Sigmoid colon (tissue), 7 donors: ENCODE measurements around the gene P2RY12. TPM values are rescaled to one million over a fixed set of nuclear protein-coding genes. Genes with fewer than 3 reads are reported as not detected.
A peak's percentile ranks its signal among the peaks of the same experiment; 100 is the strongest.

ENCODE experiments used
- DNase-seq: peaks from one replicate; pipeline ENCODE4 v3.0.0-alpha.2; 2019
- H3K27ac ChIP-seq, 4 donors: fragments of 200-600 bp; sonication (generic); one replicate each; pipeline ENCODE4 v1.5.1; 2016 to 2019; ENCODE audit warnings: mild to moderate bottlenecking in 1 of 4
- H3K27me3 ChIP-seq, 3 donors: fragments of 200-600 bp; sonication (generic); one replicate each; pipeline ENCODE4 v1.5.1; 2019; ENCODE audit warnings: mild to moderate bottlenecking in 1 of 3
- H3K36me3 ChIP-seq, 4 donors: fragments of 200-600 bp; sonication (generic); one replicate each; pipeline ENCODE4 v1.5.1; 2016 to 2019
- H3K4me1 ChIP-seq, 4 donors: fragments of 200-600 bp; sonication (generic); one replicate each; pipeline ENCODE4 v1.5.1; 2017 to 2019
- H3K4me3 ChIP-seq, 4 donors: fragments of 200-600 bp; sonication (generic); one replicate each; pipeline ENCODE4 v1.5.1; 2017 to 2019; ENCODE audit warnings: mild to moderate bottlenecking in 2 of 4, moderate library complexity in 1 of 4
- H3K9me3 ChIP-seq, 4 donors: fragments of 200-600 bp in 3 of 4; sonication (generic) in 3 of 4; one replicate each; pipeline versions ENCODE4 v1.5.1 to v1.6.1; 2013 to 2019
- EP300 ChIP-seq, 4 donors: sonication (generic); formaldehyde crosslinking; IDR thresholded peaks; one replicate each; pipeline ENCODE4 v1.6.1; 2017; ENCODE audit warnings: antibody characterized with exemption in 4 of 4
- POLR2A ChIP-seq, 2 donors: fragments of 450-650 bp; IDR thresholded peaks; one replicate each; pipeline ENCODE4 v1.6.1; 2016; ENCODE audit warnings: antibody characterized with exemption in 2 of 2, mild to moderate bottlenecking in 2 of 2, moderate library complexity in 2 of 2
- POLR2AphosphoS5 ChIP-seq, 4 donors: sonication (generic); formaldehyde crosslinking; IDR thresholded peaks; one replicate each; pipeline ENCODE4 v1.6.1; 2017; ENCODE audit warnings: antibody characterized with exemption in 4 of 4
- WGBS, 2 donors: extraction: QIAGEN DNeasy Blood & Tissue Kit; methylation state at CpG; one replicate each; pipeline ENCODE4 v1.1.7; 2013; 5-methylcytosine and 5-hydroxymethylcytosine counted together
- intact Hi-C: fragments of 100-400 bp; cut with DNase I; formaldehyde crosslinking; loops from one replicate; pipeline ENCODE4 v1.15.1; 2023
- polyA plus RNA-seq, 3 donors: library from polyadenylated mRNA; stranded (reverse); fragments of 200-250 nt; gene quantifications; one replicate each; pipeline ENCODE4 v1.2.3, GENCODE V29; 2013
- total RNA-seq, 4 donors: library from RNA; depleted of rRNA; stranded (reverse); fragments of >200 nt; gene quantifications; one replicate each; pipeline ENCODE4 v1.1.0, GENCODE V29; 2016
- TF ChIP-seq, protein P1 (sequence below), 4 experiments: fragments of 450-650 bp in 3 of 4; fragments of 200-600 bp in 1 of 4; IDR thresholded peaks; one replicate each; pipeline ENCODE4 v1.5.1; 2016 to 2019; ENCODE audit warnings: antibody characterized with exemption in 4 of 4, mild to moderate bottlenecking in 3 of 4, moderate library complexity in 2 of 4
- donor health status: healthy with polysubstance abuse.
- donor health status: Bipolar disorder and iron deficiency.
- donor health status: healthy.

The P2RY12 gene
- total RNA-seq, result 1 to 10 TPM; 1.7 to 9.3 (median 4.6) TPM
- 1 to 10 TPM in 2 of 3 donors, under 1 TPM in 1; 0.60 to 2.1 (median 1.5) TPM for polyA plus RNA-seq

DNA sequence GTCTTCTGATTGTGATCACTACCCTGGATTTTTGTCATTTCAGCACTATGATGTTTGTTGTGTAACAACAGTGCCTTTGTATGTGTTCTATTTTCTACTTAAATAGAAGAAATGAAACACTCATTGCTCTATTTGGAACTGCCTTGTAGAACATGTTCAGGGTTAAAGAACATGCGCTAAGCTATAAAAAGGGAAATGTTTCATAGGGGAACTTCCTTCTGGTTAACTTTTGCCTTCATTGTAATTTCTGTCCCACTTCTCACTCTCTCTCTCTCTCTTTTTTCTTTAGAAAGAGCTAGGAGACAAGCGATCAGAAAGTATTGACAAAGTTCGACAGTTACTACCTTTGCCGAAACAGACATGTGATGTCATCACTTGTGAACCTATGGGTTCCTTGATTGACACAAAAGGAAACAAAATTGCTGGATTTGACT is at the start of gene P2RY12:
P2RY12 (minus strand) TSS at position 13 of the 434 bp plus-strand sequence. CDS start 45,908 bp downstream, outside the sequence.
- H3K27ac ChIP-seq, result peak within 1 kb of the TSS in 2 of 4 donors; percentile 8 to 12
- no peaks in the 10 kb centered on the region for H3K27me3 ChIP-seq
- H3K9me3 ChIP-seq, result no peaks in the 10 kb centered on the region
- 74 to 89% methylated on average over 4 of the region's 4 CpGs for WGBS, 2 donors
- peaks cover 0 to 3% (median 0%) of the 10 kb centered on the region in 4 donors for H3K4me1 ChIP-seq
- TF ChIP-seq POLR2AphosphoS5 (IDR thresholded peaks at IDR 0.05) (peak in 2 of 4 donors; percentile 10 to 19), EP300 (IDR thresholded peaks at IDR 0.05) (no peak)
- no peak for DNase-seq
- intact Hi-C loops, result no loop called here
- H3K4me3 ChIP-seq, result peak within 1 kb of the TSS; percentile 10 to 25 (median 18)
- no peaks in the 10 kb centered on the region for H3K36me3 ChIP-seq

DNA sequence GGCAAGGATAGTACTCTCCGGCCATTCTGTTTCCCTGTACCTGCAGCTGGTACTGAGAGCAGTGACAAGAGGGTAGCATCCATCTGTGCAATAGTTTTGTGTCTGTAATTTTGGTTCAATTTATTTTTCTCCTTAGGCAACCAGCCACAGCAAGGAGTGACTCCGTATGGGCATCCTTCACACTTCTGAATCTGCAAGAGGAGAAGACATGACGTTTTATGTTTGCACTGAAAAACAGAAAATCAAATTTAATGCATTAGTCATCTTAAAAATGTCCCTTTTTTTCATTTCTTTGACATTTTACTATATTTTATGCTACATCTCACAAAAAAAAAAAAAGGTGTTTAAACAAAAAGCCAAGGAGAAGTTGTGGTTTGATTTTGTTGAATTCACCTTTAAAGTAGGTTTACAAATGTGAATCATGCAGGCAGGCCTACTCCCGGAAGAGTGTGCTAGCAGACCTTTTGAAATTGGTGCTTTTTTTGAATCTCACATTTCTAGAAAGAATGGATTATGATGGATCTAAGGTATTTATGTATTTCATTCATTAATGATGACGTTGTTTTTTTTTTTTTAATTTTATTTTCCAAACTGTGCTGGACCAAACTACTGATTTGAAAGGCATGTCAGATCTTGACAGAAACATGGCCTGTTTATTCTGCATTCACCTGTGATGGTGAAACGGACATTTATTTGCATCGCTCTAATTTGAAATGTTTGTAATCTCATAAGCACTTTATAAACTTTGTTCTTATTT is 48.2 kb upstream of the P2RY12 start:
- no peak for TF ChIP-seq EP300 (IDR thresholded peaks at IDR 0.05)
- TF ChIP-seq POLR2AphosphoS5 (IDR thresholded peaks at IDR 0.05), result no peak
- TF ChIP-seq, protein P1, sequence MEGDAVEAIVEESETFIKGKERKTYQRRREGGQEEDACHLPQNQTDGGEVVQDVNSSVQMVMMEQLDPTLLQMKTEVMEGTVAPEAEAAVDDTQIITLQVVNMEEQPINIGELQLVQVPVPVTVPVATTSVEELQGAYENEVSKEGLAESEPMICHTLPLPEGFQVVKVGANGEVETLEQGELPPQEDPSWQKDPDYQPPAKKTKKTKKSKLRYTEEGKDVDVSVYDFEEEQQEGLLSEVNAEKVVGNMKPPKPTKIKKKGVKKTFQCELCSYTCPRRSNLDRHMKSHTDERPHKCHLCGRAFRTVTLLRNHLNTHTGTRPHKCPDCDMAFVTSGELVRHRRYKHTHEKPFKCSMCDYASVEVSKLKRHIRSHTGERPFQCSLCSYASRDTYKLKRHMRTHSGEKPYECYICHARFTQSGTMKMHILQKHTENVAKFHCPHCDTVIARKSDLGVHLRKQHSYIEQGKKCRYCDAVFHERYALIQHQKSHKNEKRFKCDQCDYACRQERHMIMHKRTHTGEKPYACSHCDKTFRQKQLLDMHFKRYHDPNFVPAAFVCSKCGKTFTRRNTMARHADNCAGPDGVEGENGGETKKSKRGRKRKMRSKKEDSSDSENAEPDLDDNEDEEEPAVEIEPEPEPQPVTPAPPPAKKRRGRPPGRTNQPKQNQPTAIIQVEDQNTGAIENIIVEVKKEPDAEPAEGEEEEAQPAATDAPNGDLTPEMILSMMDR (IDR thresholded peaks at IDR 0.05), result no peak
- no peak for TF ChIP-seq POLR2A (IDR thresholded peaks at IDR 0.05)
- Histone ChIP-seq H3K36me3 (no peaks in the 10 kb centered on the region), H3K4me3 (no peak overlapping the region), H3K27me3 (no peaks in the 10 kb centered on the region), H3K27ac (no peak overlapping the region), H3K9me3 (no peaks in the 10 kb centered on the region), H3K4me1 (no peaks in the 10 kb centered on the region)
- intact Hi-C loops, result no loop called here
- no peak for DNase-seq
- WGBS, 2 donors, result 90 to 93% methylated on average over 7 of the region's 7 CpGs

DNA sequence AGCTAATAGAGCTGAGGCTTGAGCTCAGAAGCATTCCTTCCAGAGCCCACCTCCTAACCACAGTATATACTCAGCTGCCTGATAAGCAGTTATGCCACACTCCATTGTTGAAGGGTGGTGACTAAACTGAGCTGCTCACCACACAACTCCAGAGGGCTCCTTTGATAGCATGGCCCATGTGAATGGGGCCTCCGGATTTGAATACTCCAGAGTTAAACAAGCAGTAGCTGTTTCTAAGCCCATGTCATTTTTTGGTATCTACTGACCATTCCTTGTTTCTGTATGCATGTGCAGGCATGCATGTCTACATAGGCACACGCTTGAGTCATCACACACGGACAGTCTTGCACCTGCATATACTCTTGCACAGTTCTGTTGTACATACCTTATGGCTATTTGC is 47.4 kb upstream of the P2RY12 start:
- WGBS, 2 donors, result 88 to 94% methylated on average over 3 of the region's 3 CpGs
- no peaks in the 10 kb centered on the region for H3K4me1 ChIP-seq
- no peaks in the 10 kb centered on the region for H3K36me3 ChIP-seq
- no peak for DNase-seq
- H3K27me3 ChIP-seq, result no peaks in the 10 kb centered on the region
- no peak overlapping the region for H3K4me3 ChIP-seq
- H3K9me3 ChIP-seq, result no peaks in the 10 kb centered on the region
- intact Hi-C loops, result no loop called here
- TF ChIP-seq EP300 (IDR thresholded peaks at IDR 0.05) (no peak), POLR2AphosphoS5 (IDR thresholded peaks at IDR 0.05) (no peak), POLR2A (IDR thresholded peaks at IDR 0.05) (no peak)
- TF ChIP-seq, protein P1 (IDR thresholded peaks at IDR 0.05), result no peak
- no peak overlapping the region for H3K27ac ChIP-seq

DNA sequence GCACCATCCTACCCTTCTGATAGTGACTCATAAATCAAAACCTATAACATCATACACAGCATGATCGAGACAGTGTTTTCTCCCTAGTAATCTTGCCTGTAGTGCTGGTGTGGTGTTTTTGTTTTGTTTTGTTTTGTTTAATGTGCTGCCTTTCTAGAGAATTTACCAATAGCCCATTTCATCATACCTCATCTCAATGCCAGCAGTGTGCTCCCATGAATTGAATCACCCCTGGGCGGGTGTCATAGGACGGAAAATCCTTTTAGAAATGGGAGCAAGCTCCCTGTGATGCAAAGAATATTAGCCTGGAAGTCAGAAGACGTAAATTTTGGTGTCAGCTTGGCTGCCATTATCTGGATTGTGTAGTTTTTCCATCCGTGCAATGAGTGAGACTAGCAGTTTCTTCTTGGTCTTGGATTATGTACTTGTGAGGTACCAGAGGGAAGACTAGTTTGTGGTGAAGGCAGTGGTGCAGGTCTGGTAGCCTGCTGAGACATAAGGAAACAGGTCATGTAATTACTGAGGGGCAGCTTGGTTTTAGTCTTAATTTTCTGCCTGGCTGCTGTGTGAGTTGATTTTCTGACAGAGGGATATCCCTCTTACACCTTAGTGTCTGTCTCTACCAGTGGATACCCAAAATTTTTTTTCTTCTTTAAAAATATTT is 46.4 kb upstream of the P2RY12 start:
- Histone ChIP-seq H3K4me1 (no peaks in the 10 kb centered on the region), H3K36me3 (no peaks in the 10 kb centered on the region), H3K9me3 (no peaks in the 10 kb centered on the region), H3K4me3 (no peak overlapping the region), H3K27ac (no peak overlapping the region), H3K27me3 (no peaks in the 10 kb centered on the region)
- DNase-seq, result no peak
- intact Hi-C loops, result no loop called here
- TF ChIP-seq POLR2A (IDR thresholded peaks at IDR 0.05) (no peak), EP300 (IDR thresholded peaks at IDR 0.05) (no peak), POLR2AphosphoS5 (IDR thresholded peaks at IDR 0.05) (no peak)
- TF ChIP-seq, protein P1 (IDR thresholded peaks at IDR 0.05), result no peak
- 91 to 93% methylated on average over 5 of the region's 5 CpGs for WGBS, 2 donors

DNA sequence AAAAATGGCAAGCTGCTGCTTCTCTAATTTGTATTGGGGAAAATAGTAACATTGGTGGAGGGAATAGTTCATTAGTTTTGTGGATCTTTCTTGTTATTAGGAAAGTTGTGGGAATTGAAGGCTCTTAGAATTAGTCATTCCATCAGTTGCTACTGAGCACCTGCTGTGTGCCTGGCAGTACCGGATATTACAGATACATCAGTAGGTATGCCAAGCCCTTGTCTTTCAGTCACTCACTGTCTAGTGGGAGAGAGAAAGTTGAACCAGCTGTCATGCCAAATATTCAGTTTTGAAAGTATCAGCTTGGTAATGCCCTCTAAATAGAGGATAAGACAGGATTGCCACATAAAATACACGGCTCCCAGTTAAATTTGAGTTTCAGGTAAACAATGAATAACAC is 43.8 kb upstream of the P2RY12 start:
- TF ChIP-seq POLR2AphosphoS5 (IDR thresholded peaks at IDR 0.05), result no peak
- TF ChIP-seq, protein P1 (IDR thresholded peaks at IDR 0.05), result no peak
- H3K9me3 ChIP-seq, result no peaks in the 10 kb centered on the region
- no peak for DNase-seq

More for the DNA sequence above, 43.8 kb upstream of the P2RY12 start:
- Histone ChIP-seq H3K27ac (no peak overlapping the region), H3K4me3 (no peak overlapping the region), H3K4me1 (no peaks in the 10 kb centered on the region), H3K27me3 (no peaks in the 10 kb centered on the region), H3K36me3 (no peaks in the 10 kb centered on the region)
- intact Hi-C loops, result no loop called here
- WGBS, 2 donors, result 77 to 89% methylated on average over 2 of the region's 2 CpGs
